GM23338 (cell line): ENCODE measurements around the gene LRMDA. TPM values are rescaled to one million over a fixed set of nuclear protein-coding genes. Genes with fewer than 3 reads are reported as not detected.

ENCODE experiments used
- ATAC-seq: fragments of 200-7000 bp; cut with Tn5 transposase; 3 replicates; pipeline ENCODE4 v1.9.1; 2020
- DNase-seq: peaks from one replicate; pipeline ENCODE4 v3.0.0-alpha.2; 2015; ENCODE audit warnings: low spot score
- H2AFZ ChIP-seq: fragments of 200-600 bp; sonication (generic); 2 replicates; pipeline ENCODE4 v1.8.0; 2016; ENCODE audit warnings: antibody characterized with exemption, mild to moderate bottlenecking, moderate library complexity
- H3F3A ChIP-seq: fragments of 200-600 bp; sonication (generic); replicated peaks from 2 replicates; pipeline ENCODE4 v1.8.0; 2017; ENCODE audit warnings: antibody characterized with exemption, mixed run types, low read depth
- H3K27ac ChIP-seq: fragments of 200-600 bp; sonication (generic); 2 replicates; pipeline ENCODE4 v1.6.1; 2016; ENCODE audit warnings: low read depth
- H3K27me3 ChIP-seq: fragments of 200-600 bp; sonication (generic); 2 replicates; pipeline ENCODE4 v1.8.0; 2016; ENCODE audit warnings: mild to moderate bottlenecking, mixed run types, moderate library complexity; ENCODE audit not compliant: insufficient read depth
- H3K36me3 ChIP-seq: fragments of 200-600 bp; sonication (generic); 2 replicates; pipeline ENCODE4 v1.8.0; 2016; ENCODE audit warnings: mild to moderate bottlenecking; ENCODE audit not compliant: insufficient read depth
- H3K4me1 ChIP-seq: fragments of 200-600 bp; sonication (generic); 2 replicates; pipeline ENCODE4 v1.8.0; 2016; ENCODE audit warnings: mild to moderate bottlenecking, moderate library complexity; ENCODE audit not compliant: insufficient read depth
- H3K4me2 ChIP-seq: fragments of 200-600 bp; sonication (generic); 2 replicates; pipeline ENCODE4 v1.7.1; 2017; ENCODE audit warnings: mixed run types
- H3K4me3 ChIP-seq: fragments of 200-600 bp; sonication (generic); 2 replicates; pipeline ENCODE4 v1.6.1; 2016; ENCODE audit warnings: mixed run types
- H3K79me2 ChIP-seq: fragments of 200-600 bp; sonication (generic); replicated peaks from 2 replicates; pipeline ENCODE4 v1.8.0; 2017; ENCODE audit warnings: mild to moderate bottlenecking; ENCODE audit not compliant: insufficient read depth
- H3K9me2 ChIP-seq: fragments of 200-600 bp; sonication (generic); 2 replicates; pipeline ENCODE4 v1.8.0; 2017; ENCODE audit not compliant: insufficient read depth
- H4K20me1 ChIP-seq: fragments of 200-600 bp; sonication (generic); replicated peaks from 2 replicates; pipeline ENCODE4 v1.8.0; 2017; ENCODE audit warnings: mild to moderate bottlenecking; ENCODE audit not compliant: insufficient read depth
- H3K27ac Mint-ChIP-seq: 2 replicates; pipeline ENCODE4 v1.8.0; 2020; ENCODE audit warnings: inconsistent platforms, mild to moderate bottlenecking, moderate library complexity, mixed read lengths
- H3K27me3 Mint-ChIP-seq: 3 replicates; pipeline ENCODE4 v1.8.0; 2022; ENCODE audit warnings: low read depth, mild to moderate bottlenecking, moderate library complexity, mixed read lengths, inconsistent platforms; ENCODE audit not compliant: insufficient read depth, poor library complexity
- H3K36me3 Mint-ChIP-seq: 3 replicates; pipeline ENCODE4 v1.8.0; 2021; ENCODE audit warnings: low read depth, mild to moderate bottlenecking, inconsistent platforms, moderate library complexity, mixed read lengths
- H3K4me1 Mint-ChIP-seq: 3 replicates; pipeline ENCODE4 v1.8.0; 2020; ENCODE audit warnings: mild to moderate bottlenecking, inconsistent platforms, mixed read lengths
- H3K4me3 Mint-ChIP-seq: 3 replicates; pipeline ENCODE4 v1.8.0; 2021; ENCODE audit warnings: moderate library complexity, mild to moderate bottlenecking, inconsistent platforms, mixed read lengths
- H3K9me3 Mint-ChIP-seq: 3 replicates; pipeline ENCODE4 v1.8.0; 2020; ENCODE audit warnings: moderate library complexity, mild to moderate bottlenecking, inconsistent platforms, mixed read lengths
- CREB1 ChIP-seq: fragments of 250-450 bp; sonication (Bioruptor Pico); IDR thresholded peaks from 2 replicates; pipeline ENCODE4 v1.5.0; 2020; ENCODE audit warnings: low read depth, mild to moderate bottlenecking, moderate library complexity
- CTCF ChIP-seq, 2 experiments: fragments of 200-600 bp in 1 of 2; sonication (generic) in 1 of 2; conservative IDR thresholded peaks; 2 replicates each; pipeline versions ENCODE4 v1.5.1 to v1.6.1; 2016 to 2017; ENCODE audit warnings: antibody characterized with exemption in 2 of 2, low read depth in 2 of 2, mild to moderate bottlenecking in 2 of 2, moderate library complexity in 1 of 2
- ETS1 ChIP-seq: IDR thresholded peaks from 2 replicates; pipeline ENCODE4 v1.6.1; 2016; ENCODE audit warnings: antibody characterized with exemption
- EZH2 ChIP-seq: fragments of 200-600 bp; sonication (generic); IDR thresholded peaks from one replicate; pipeline ENCODE4 v1.8.0; 2017; ENCODE audit warnings: antibody characterized with exemption, mild to moderate bottlenecking, low read depth; ENCODE audit not compliant: unreplicated experiment
- EZH2phosphoT487 ChIP-seq: fragments of 200-600 bp; sonication (generic); IDR thresholded peaks from one replicate; pipeline ENCODE4 v1.8.1; 2018; ENCODE audit warnings: antibody characterized with exemption; ENCODE audit not compliant: unreplicated experiment
- JUNB ChIP-seq: IDR thresholded peaks from one replicate; pipeline ENCODE4 v1.6.1; 2016; ENCODE audit warnings: antibody characterized with exemption; ENCODE audit not compliant: unreplicated experiment
- NANOG ChIP-seq: IDR thresholded peaks from 2 replicates; pipeline ENCODE4 v1.6.1; 2016; ENCODE audit warnings: antibody characterized with exemption, borderline replicate concordance
- POLR2AphosphoS5 ChIP-seq: IDR thresholded peaks from 2 replicates; pipeline ENCODE4 v1.6.1; 2016; ENCODE audit warnings: antibody characterized with exemption, low read depth
- REST ChIP-seq: IDR thresholded peaks from one replicate; pipeline ENCODE4 v1.6.1; 2018; ENCODE audit warnings: antibody characterized with exemption; ENCODE audit not compliant: unreplicated experiment
- STAT1 ChIP-seq: IDR thresholded peaks from one replicate; pipeline ENCODE4 v1.6.1; 2016; ENCODE audit warnings: antibody characterized with exemption; ENCODE audit not compliant: unreplicated experiment
- ZNF114 ChIP-seq: fragments of 250-450 bp; sonication (Bioruptor Pico); IDR thresholded peaks from 2 replicates; pipeline ENCODE4 v1.5.0; 2020; ENCODE audit warnings: mild to moderate bottlenecking, moderate library complexity
- ZNF331 ChIP-seq: fragments of 250-450 bp; sonication (Bioruptor Pico); IDR thresholded peaks from 2 replicates; pipeline ENCODE4 v1.5.0; 2020; ENCODE audit warnings: low read depth, mild to moderate bottlenecking, moderate library complexity
- ZNF462 ChIP-seq: fragments of 250-450 bp; sonication (Bioruptor Pico); IDR thresholded peaks from 2 replicates; pipeline ENCODE4 v1.5.0; 2020; ENCODE audit warnings: mild to moderate bottlenecking, moderate library complexity
- polyA plus RNA-seq: library from polyadenylated mRNA; unstranded; fragments of >200 nt; fragmentation: Nextera tagmentation; extraction: Ambion mirVana; gene quantifications from 2 replicates; pipeline ENCODE4 v1.2.1, GENCODE V29; 2016
- total RNA-seq: library from RNA; depleted of rRNA; stranded (reverse); fragments of >200 nt; shearing (Covaris generic); gene quantifications from 2 replicates; pipeline ENCODE4 v1.2.3, GENCODE V29; 2014

LRMDA gene
- total and polyA plus RNA-seq, 2 experiments from 2014 or later = 0.90 to 1.8 TPM

- Histone ChIP-seq H4K20me1 (no peaks in the 10 kb centered on the region), H3K4me3 (no peak overlapping the region), H3K4me2 (no peak overlapping the region), H3K4me1 (no peaks in the 10 kb centered on the region), H2AFZ (no peak overlapping the region), H3K79me2 (no peaks in the 10 kb centered on the region), H3K27me3 (no peaks in the 10 kb centered on the region), H3F3A (no peaks in the 10 kb centered on the region), H3K9me2 (peaks cover 3% of the 10 kb centered on the region; the same call in 1 of the 2 replicates), H3K36me3 (no peaks in the 10 kb centered on the region), H3K27ac (no peak overlapping the region)
- Mint-ChIP-seq H3K27ac (no peak overlapping the region), H3K36me3 (no peaks in the 10 kb centered on the region), H3K4me3 (no peak overlapping the region), H3K4me1 (no peaks in the 10 kb centered on the region), H3K27me3 (no peaks in the 10 kb centered on the region), H3K9me3 (no peaks in the 10 kb centered on the region)
- TF ChIP-seq STAT1 (no peak), REST (no peak), ETS1 (no peak), JUNB (no peak), ZNF462 (CRISPR knock-in tag) (no peak), EZH2 (no peak), CREB1 (CRISPR knock-in tag) (no peak), POLR2AphosphoS5 (no peak), CTCF (conservative IDR thresholded peaks at IDR 0.05; ENCODE audit: low read depth in 2 of 2) (no peak), ZNF331 (CRISPR knock-in tag) (no peak), ZNF114 (CRISPR knock-in tag) (no peak), EZH2phosphoT487 (no peak), NANOG (no peak)
- DNase-seq (no peak), ATAC-seq (no peak)
These were observed 860.5 kb downstream of the LRMDA start for GRCh38 chr10:76291885-76292284.
